ENCODE measurements around the gene TRDMT1.

Gene TRDMT1

DNA sequence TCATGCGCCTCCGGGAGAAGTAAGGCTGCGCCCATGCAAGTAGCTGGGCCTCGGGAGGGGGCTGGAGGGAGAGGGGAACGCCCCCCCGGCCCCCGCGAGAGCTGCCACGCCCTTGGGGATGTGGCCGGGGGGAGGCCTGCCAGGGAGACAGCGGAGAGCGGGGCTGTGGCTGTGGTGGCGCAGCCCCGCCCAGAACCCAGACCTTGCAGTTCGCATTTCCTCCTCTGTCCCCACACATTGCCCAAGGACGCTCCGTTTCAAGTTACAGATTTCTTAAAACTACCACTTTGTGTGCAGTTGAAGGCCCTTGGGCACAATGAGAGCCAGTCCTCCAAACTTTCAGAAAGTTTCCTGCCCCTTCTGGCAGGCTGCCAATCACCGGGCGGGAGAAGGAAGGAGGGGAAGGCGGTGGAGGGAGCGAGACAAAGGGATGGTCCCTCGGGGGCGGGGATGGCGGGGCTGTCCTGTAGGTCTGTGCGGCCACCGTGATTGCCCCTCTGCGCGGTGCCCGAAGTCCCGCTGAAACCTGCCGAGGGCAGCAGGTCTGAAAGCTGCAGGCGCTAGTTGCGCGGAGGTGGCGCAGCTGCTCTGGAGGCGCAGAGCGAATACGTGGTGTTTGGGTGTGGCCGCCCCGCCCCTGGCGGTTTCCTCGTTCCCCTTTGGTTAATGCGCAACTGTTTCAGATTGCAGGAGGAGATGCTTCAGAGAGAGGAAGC is 28.7 kb upstream of the TRDMT1 start:
- DNase-seq = peak; percentile 59

DNA sequence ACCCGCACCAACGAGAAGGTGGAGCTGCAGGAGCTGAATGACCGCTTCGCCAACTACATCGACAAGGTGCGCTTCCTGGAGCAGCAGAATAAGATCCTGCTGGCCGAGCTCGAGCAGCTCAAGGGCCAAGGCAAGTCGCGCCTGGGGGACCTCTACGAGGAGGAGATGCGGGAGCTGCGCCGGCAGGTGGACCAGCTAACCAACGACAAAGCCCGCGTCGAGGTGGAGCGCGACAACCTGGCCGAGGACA is 28.2 kb upstream of the TRDMT1 start:
- no peak for DNase-seq

DNA sequence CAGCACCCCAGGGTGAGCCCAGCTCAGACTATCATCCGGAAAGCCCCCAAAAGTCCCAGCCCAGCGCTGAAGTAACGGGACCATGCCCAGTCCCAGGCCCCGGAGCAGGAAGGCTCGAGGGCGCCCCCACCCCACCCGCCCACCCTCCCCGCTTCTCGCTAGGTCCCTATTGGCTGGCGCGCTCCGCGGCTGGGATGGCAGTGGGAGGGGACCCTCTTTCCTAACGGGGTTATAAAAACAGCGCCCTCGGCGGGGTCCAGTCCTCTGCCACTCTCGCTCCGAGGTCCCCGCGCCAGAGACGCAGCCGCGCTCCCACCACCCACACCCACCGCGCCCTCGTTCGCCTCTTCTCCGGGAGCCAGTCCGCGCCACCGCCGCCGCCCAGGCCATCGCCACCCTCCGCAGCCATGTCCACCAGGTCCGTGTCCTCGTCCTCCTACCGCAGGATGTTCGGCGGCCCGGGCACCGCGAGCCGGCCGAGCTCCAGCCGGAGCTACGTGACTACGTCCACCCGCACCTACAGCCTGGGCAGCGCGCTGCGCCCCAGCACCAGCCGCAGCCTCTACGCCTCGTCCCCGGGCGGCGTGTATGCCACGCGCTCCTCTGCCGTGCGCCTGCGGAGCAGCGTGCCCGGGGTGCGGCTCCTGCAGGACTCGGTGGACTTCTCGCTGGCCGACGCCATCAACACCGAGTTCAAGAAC is 27.7 kb upstream of the TRDMT1 start:
- DNase-seq = no peak

DNA sequence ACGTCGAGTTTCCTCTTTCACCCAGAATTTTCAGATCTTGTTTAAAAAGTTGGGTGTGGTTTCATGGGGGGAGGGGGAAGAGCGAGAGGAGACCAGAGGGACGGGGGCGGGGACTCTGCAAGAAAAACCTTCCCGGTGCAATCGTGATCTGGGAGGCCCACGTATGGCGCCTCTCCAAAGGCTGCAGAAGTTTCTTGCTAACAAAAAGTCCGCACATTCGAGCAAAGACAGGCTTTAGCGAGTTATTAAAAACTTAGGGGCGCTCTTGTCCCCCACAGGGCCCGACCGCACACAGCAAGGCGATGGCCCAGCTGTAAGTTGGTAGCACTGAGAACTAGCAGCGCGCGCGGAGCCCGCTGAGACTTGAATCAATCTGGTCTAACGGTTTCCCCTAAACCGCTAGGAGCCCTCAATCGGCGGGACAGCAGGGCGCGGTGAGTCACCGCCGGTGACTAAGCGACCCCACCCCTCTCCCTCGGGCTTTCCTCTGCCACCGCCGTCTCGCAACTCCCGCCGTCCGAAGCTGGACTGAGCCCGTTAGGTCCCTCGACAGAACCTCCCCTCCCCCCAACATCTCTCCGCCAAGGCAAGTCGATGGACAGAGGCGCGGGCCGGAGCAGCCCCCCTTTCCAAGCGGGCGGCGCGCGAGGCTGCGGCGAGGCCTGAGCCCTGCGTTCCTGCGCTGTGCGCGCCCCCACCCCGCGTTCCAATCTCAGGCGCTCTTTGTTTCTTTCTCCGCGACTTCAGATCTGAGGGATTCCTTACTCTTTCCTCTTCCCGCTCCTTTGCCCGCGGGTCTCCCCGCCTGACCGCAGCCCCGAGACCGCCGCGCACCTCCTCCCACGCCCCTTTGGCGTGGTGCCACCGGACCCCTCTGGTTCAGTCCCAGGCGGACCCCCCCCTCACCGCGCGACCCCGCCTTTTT is 26.9 kb upstream of the TRDMT1 start, which contains the start of gene VIM:
TSS of gene VIM (plus strand) at position 151 of the 925 bp plus-strand sequence. CDS start 1,182 bp downstream, outside the sequence.
- no peak for DNase-seq

DNA sequence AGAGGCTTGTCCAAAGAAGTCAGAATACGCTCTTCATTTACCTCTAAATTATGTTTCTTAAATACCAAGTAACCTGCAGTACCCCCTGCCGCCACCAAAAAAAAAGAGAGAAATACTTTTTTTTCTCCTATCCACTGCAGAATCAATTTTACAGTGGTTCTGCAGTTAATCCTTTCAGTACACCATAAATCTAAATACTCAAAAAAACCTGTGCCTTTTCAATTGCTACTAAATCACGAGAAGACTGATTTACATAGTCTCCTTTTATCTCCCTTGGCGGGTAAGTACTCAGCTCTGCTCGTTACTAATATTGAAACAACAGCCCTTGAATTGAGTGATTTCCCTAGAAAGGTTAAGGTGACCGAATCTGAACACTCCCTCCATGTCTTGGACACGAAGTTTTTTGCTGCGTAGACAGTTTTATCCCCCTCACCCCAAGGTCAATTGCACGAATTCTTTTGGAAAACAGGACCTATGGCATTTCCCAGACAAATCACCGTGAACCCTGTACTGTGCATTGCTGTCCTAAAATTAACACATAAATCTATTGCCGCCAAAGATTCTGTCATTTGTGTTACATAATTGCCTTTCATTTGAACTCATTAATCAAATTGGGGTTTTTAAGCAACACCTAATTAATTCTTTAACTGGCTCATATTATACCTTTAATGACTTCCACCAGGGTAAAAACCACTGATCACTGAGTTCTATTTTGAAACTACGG is 26.1 kb upstream of the TRDMT1 start:
- no peak for DNase-seq

DNA sequence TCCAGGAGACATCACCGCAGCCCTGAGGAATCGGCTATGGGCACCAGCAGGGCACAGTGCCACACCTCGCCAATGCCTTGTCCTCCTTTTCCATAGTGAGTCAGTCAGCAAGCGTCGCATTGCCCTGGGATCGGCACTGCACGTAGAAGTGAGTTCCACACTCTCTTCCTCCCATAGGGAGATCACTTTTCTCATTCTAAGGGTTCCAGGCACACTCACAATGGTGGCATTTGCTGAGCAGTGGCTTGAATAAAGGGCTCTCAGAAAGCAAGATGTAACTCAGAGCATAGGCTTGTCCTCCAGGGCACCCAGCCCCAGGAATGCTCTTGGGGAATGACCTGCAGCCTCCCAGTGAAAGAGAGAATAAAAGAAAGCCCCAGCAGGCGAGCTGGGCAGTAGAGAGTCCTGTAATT is 25.4 kb upstream of the TRDMT1 start:
- no peak for DNase-seq

DNA sequence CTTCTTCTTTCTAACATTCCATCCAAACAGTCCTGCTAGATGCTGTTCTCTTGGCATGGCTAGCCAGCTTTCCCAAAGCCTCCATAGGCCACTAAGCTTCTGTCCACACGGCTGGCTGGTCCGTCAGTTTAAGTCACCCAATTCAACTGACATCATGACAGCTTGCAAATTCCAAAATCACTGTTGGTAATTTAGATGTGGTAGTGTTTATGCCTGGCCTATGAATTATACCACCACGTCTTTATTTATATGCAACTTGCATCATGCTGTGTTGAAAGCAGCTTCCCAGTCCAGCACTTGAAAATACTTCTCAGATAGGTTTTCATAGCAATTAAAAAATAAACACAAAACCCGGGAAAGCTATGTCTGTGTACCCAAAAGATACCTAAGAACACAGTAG is 24.3 kb upstream of the TRDMT1 start:
- no peak for DNase-seq

DNA sequence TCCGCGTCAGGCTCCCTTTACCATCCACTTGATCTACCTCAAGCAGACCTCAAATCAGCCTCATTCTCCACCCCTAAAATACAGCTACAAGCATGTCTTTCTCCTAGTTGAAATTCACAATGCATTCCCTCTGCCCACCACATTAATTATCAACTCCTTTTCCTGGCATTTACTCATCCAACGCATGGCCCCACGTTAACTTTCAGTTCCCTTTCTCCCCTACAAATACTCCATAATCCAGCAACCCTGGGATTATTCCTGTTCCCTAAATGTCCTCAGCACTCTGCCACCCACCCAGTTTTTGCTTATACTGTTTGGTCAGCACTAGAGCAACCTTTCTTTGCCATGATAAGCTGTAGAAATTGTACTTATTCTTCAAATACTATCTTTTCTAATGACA is 20.9 kb upstream of the TRDMT1 start:
- no peak for DNase-seq

DNA sequence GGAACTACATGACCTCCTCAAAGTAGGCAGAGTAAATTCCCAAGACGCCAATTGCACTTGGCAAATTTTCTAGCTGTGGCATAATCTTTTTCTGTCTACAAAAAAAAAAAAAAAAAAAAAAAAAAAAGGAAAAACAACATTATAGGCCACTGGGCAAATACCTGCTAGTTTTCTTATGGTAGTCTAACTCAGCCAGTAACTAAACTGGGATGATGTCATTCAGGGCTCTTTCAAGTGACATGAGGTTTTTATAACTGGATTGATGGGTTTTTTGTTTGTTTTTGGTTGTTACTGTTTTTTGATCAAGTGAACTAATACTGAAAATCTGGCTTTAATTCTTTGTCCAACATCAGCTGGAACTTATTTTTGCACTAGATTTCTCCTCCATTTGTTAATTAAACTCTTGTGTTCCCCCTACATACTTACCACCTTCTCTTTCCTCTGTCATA is 19.2 kb upstream of the TRDMT1 start:
- no peak for DNase-seq

DNA sequence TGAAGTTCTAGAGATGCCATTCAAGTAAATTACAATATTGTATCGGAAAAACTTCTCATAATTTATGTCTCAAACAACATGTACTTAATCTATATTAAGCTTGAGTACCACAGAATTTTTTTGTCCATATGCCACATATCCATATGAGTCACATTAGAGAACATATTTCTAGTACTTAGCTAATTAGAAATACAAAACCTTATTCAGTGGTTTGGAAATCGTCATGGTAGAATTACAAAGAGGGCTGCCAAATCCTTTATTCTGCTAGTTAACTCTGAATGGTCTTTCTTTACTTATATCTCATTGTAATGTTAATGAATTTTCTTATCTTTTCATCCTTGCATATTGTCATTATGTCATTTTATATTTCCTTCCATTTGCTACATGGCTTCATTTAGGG is 17.6 kb upstream of the TRDMT1 start:
- no peak for DNase-seq

DNA sequence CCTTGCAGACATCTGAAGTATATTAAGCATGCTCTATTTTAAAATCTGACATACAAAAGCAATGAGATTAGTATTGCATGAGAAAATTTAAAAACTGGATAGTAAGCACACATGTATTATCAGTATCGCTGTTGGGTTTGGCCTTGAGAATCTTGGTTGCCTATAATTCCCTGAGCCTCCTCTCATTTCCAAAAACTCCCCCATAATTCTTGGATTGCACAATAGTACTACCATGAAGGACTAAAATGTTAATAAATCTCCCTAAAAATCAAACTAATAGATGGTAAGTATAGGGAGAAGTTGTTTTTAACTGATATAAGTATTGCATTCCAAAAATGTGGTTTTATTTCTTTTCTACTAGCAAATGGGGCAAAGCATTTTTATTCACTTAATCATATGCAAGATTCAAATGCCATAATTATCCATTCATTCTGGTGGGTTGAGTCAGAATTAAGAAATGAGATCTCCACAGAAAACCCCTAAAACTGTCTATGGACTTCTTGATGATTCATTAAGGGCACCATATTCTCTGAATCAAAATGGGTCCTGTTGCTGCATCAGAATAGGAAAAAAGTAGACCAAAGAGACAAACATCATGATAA is 16.3 kb upstream of the TRDMT1 start:
- no peak for DNase-seq

DNA sequence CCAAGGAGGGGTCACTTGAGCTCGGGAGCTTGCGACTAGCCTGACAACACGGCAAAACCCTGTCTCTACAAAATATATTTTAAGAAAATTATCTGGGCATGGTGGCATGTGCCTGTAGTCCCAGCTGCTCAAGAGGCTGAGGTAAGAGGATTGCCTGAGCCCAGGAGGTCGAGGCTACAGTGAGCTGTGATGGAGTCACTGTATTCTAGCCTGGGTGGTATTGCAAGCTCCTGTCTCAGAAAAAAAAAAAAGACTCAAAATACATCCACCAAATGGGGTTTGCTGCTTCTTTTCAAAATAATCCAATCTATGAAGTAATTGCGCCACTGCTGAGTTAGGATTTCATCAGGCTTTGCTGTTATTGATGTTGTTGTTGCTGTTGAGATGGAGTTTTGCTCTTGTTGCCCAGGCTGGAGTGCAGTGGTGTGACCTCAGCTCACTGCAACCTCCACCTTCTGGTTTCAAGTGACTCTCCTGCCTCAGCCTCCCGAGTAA is 15.5 kb upstream of the TRDMT1 start:
- no peak for DNase-seq

DNA sequence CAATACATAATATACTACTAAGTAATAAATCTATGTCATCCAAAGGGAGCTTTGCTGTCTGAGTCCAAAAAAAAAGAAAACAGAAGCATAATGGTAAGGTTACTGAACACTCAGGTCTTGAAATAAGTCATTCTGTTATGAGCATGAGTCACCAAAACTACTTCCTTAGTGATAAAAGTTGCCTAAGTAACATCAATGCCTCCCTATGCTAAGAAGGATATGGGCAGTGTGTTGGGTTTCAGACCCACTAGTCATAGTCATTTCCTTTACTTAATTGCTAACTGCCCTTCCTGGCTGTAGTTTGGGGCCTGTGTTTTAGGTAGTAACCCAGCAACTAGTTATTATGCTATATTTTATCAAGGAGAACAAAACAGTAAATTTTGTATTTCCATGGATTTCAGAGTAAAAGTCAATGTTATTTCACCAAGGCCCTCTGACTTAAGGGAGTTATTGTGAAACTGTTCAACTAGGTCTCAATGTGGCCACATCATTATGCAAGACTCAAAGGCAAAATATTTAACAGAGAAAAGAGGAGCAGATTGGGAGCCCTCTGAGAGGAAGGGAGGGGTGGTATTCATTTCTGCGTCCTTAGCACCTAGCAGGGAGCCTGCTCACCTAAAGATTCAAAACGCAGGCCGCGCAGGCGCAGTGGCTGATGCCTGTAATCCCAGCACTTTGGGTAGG is 14.9 kb upstream of the TRDMT1 start:
- no peak for DNase-seq

DNA sequence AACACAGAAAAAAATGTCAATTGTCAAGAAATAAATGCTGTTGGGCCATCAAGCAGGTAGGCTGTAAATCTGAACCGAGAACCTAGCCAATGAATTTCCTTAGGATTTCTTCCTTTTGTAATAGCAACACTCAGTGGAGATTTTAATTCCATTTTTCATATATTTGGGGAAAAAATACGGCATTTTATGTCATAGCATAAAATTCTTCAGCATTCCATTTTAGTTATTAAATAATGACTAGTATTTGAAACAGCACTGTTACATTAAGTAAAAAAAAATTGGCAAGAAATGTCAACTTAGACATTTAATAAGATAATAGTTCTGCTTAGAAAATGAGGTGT is 14.3 kb upstream of the TRDMT1 start:
- no peak for DNase-seq

DNA sequence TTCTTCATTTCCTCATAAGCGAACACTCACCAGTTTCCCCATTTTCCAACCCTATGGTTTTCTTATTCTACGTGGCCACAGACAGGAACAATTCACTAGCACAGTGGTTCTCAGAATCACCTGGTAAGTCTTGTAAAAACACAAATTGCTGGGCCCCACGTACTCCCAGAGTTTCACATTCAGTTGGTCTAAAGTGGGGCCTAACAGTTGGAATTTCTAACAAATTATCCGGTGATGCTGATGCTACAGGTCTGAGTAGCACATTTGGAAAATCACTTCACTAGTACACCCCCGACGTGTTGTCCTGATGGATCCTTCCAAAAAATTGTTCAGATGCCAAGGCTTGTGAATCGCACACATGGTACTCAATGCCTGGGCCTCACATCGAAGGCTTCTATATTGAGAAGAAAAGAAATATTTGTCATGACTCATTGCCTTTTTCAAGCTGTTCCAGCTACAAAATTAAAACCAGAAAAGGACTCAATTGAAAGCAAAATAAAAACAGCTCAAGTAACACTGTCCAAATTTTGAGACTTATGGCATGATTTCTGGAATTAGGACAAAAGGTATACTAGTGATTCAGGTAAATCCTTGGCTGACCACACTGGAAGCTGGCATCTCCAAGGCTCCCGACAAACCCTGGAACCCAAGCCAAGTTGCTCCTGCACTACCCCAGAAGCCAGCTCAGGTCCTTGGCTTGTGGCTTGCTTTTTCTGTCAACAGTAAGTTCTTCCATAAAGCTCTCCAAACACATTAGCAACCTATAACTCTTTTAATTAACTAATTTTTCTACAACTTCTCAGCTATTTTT is 13.7 kb upstream of the TRDMT1 start:
- no peak for DNase-seq

DNA sequence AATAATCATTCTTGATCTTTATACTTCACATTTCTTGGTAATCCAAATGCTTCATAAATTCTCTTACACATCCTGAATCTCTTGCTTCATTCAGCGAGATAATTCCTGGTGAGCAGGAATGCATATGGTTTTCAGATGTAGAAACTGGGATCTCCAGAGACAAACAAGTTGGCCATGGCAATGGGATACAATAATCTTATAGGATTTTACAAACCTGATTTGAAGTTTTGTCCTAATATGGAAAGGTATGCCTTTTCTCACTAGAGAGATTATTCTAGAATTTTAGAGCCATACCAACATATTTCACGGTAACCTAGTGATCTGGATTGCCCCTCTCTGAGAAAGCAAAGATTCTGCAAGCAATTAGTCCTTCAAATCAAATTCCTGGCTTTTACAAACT is 13.1 kb upstream of the TRDMT1 start:
- DNase-seq = no peak

DNA sequence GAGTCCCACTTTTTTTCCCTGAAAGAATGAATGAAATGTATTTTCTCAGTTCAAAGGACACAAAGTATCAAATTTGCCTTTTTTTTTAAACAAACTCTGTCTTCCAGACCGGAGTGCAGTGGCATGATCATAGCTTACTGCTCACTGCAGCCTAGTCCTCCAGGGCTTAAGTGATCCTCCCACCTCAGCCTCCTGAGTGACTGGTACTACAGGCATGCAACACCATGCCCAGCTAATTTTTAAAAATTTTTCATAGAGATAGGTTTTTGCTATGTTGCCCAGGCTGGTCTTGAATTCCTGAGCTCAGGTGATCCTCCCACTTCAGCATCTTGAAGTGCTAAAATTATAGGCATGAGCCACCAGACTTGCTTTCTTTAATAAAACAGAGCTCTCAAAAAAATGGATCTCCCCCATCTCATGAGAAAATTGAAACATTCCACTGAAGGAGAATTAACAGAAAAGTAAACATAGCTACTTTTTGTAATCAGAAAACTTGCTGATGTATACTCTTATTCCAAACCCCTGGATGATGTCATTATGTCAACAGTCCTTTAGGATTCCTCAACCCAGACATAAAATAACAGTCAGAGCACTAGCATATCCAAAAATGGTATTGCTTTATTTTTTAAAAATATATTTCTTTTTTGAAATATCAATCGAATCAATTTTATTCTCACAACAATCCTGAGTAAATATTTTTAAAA is 12.3 kb upstream of the TRDMT1 start:
- DNase-seq = no peak

DNA sequence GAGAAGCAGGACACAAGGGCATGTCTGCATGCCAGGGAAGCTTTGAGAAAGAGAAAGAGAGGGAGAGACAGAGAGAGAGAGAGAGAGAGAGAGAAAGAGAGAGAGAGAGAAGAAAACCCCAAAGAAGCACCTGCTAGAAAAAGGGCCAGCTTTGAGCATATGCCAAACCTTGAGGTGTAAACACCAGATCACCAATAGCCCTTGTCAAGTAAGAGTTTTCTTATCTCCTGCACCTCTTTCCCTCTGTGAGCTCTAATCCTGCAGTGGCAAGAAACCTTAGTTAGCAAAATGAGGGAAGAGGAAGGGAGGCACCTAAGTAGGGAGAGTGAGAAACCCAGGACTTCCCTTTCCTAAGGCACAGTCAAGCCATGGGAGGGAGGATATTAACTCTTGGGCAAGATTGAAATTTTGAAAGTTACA is 11.3 kb upstream of the TRDMT1 start:
- no peak for DNase-seq

DNA sequence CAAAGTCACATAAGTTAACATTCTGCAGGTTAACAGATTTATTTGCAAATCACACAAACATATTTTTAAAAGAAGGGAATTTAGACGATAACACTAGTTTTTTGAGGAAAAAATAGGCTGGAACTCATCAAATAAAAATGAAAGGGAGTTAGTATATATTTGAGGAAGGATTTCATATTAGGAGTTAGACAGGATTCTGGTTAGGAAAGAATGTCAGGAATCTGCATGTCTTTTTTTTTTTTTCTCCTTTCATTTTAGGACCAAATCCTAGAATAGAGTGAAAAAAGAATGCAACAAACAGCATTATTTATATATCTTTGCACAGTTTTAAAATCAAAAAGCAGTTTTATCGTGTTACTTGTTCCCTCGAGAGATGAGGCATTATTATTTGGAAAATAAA is 8.9 kb upstream of the TRDMT1 start:
- DNase-seq = no peak

DNA sequence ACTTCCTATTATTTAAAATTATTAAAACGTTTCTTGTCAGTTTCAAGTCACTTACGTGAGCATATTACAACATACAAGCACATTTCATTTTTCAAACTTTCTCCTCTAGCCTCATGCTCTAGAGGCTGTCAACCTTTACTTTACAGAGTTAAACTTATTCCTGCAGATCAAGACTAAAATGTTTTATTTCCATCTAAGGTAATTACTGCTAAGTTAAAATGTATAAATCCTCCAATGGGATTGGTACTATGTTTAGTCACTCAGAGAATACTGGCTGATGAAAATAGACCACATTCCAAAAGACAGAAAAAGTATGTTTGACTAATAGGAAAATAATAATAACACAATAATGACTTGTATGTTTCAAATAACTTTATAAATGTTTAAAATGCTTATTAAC is 8.4 kb upstream of the TRDMT1 start:
- no peak for DNase-seq
